Activated CD4-positive, alpha-beta T cell treated with anti-CD3 and anti-CD28 coated beads, Interleukin-2, Interleukin-6, amounts not matched to agents 100 ng/mL and 50 ng/mL, durations not matched to agents 16 hours and 8 hours (primary cell): ENCODE results near the gene MMP17.

Experiments
- DNase-seq: peaks from one replicate; pipeline ENCODE4 v3.0.0-alpha.2; 2020

MMP17 gene

GRCh38 chr12:131827961-131828534 is at the start of gene MMP17:
MMP17 (plus strand) TSS chr12:131828393; CDS start chr12:131828495, 102 bp downstream.
- DNase-seq, result no peak

DNA sequence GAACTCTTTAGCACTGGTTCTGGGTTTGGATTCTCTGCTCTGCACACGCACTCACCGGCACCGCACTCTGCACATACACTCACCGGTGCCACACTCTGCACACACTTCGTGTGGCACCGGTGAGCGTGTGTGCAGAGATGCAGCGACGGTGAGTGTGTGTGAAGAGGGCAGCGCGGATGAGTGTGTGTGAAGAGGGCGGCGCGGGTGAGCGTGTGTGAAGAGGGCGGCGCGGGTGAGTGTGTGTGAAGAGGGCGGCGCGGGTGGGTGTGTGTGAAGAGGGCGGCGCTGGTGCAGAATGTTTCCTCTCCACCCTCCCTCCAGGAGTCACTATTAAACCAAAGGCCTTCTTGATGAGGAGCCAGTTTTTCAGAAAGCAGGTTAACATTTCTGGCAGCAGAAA is 49.2 kb upstream of the MMP17 start:
- no peak for DNase-seq

DNA sequence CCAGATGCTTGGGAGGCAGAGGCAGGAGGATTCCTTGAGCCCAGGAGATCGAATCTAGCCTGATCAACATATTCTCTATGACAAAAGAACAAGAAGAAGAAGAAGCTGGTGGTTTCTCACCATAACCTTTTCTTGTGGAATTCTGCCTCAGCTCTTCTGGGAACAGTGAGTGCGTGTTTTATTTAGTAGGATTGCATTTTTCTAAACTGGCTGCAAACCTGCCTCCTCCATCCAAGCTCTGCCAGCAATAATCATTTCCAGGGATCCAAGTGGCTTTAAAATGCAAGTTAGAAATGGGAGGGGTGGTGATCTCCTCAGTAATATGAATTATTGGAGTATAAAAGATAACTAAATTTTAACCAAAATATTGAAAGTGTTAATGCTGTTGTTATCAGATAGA is 46.1 kb upstream of the MMP17 start:
- no peak for DNase-seq

- DNase-seq, result peak; percentile 17
Measured at GRCh38 chr12:131783915-131784541, 44.2 kb upstream of the MMP17 start.

- no peak for DNase-seq
Measured at GRCh38 chr12:131784909-131785762, 43.1 kb upstream of the MMP17 start.

- no peak for DNase-seq
Measured at GRCh38 chr12:131785763-131786330, 42.3 kb upstream of the MMP17 start.

- no peak for DNase-seq
Measured at GRCh38 chr12:131786331-131786730, 41.9 kb upstream of the MMP17 start.

DNA sequence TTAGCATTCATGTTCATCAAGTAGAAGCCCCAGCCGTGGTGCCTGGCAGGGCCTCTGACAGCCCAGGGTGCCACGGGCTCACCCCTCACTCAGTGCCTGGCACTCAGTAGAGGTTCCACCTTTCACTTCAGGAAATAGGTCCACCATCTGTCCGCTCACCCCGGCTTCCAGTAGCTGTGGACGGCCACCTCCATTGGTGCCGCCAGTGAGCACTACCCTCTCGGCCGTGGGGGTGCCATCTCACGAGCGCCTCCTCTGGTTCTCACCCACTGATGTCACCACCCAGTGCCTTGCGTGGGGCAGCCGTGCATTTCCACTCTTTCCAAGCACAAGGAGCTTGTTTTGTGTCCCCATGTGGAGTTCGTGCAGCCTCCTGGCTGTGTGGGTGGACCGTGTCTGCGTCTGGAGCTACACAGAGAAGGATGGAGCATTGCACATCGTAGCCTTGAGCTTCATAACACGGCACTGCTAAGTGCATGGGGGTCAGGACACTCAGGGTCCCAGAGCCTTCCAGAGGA is 41.0 kb upstream of the MMP17 start:
- no peak for DNase-seq

- DNase-seq, result no peak
Measured at GRCh38 chr12:131788070-131788469, 40.1 kb upstream of the MMP17 start.

DNA sequence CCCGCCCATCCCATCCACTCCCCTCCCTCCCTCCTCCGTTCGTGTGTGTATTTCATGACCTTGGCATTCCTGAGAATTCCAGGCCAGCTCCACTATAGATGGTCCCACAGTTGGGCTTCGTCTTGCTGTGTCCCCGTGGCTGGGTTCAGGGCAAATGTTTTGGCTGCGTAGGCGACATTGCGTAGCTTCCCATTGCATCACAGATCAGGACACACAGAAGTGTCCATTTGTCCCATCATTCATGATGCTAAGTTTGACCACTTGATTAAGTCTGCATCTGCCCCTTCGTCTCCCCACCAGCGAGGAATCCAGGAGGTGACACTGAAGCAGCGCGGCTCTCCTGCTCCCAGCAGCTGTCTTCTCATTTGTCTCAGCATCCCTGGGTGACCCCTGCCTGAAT is 38.6 kb upstream of the MMP17 start:
- no peak for DNase-seq

DNA sequence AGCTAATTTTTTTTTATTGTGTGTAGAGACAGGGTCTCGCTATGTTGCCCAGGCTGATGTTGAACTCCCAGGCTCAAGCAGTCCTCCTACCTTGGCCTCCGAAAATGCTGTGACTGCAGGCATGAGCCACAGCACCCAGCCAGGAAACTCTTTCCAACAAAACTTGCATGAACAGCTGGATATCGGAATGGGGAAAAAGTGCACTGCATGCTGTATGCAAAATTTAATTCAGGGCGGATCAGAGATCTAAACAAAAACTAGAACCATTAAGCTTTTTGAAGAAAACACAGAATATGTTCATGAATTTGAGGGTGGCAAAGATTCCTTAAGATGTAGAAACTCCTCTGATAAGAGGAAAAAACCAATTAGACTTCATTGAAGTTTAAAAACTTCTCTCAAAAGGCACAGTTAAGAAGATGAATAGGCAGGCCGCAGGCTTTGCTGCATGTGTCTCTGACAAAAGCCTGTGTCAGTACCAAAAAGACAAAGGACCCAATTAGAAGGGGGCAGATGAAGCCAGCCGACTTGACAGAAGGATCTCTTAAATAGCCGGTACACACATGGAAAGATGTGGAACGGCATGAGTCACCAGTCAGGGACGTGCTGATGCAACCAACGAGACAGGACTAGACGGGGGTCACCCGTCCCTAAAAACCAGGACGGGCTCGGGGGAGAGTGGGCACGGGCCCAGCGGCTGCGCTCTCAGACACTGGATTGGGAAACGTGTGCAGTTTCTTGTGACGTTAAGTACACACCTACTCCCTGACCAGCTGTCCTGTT is 34.8 kb upstream of the MMP17 start:
- DNase-seq, result no peak

DNA sequence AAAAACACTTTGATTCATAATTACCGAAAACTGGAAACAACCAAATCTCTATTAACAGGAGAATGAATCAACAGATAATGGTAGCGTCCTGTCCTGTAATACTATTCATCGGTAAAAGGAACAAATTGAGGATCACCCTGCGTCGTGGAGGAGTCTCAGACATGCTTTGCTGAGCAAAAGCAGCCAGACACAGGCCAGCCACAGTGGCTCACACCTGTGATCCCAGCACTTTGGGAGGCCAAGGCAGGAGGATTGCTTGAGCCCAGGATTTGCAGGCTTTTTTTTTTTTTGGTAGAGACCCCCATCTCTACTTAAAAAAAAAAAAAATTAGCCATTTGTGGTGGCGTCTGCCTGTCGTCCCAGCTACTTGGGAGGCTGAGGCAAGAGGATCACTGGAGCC is 34.1 kb upstream of the MMP17 start:
- DNase-seq, result no peak

- no peak for DNase-seq
Measured at GRCh38 chr12:131794573-131794972, 33.6 kb upstream of the MMP17 start.

- no peak for DNase-seq
Measured at GRCh38 chr12:131795064-131795463, 33.1 kb upstream of the MMP17 start.

GRCh38 chr12:131795690-131796410 is 32.3 kb upstream of the MMP17 start:
- no peak for DNase-seq

GRCh38 chr12:131796411-131796736 is 31.8 kb upstream of the MMP17 start:
- DNase-seq, result no peak

GRCh38 chr12:131796754-131797587 is 31.2 kb upstream of the MMP17 start:
- no peak for DNase-seq

GRCh38 chr12:131797588-131797934 is 30.6 kb upstream of the MMP17 start:
- DNase-seq, result no peak

DNA sequence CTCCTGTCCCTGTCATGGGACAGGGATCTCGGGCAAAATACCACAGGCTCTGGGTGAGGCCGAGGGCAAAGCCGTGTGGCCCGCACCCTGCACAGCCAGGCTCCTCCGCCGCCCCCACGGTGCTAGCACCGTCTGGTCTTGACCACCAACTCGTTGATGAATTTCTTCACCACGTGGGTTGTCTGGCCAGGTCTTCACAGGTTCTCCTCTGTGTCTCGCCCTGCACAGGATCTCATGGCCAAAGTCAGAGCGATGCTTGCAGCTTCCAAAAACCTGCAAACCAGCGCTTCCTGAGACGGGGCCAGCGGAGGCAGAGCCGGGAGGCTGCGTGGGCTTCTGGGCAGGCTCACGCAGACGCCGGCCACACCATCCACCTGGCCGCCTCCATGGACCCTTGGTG is 29.0 kb upstream of the MMP17 start:
- DNase-seq, result no peak

GRCh38 chr12:131799828-131800593 is 28.2 kb upstream of the MMP17 start:
- no peak for DNase-seq
